ENCODE measurements around the gene PNPLA6.

- TF ChIP-seq EZH2 (IDR thresholded peaks at IDR 0.05; ENCODE audit: low read depth, unreplicated experiment) (no peak), CTCF (conservative IDR thresholded peaks at IDR 0.05; ENCODE audit: low read depth in 2 of 2) (no peak), POLR2AphosphoS5 (IDR thresholded peaks at IDR 0.05; ENCODE audit: low read depth) (peak; percentile 41; the same call in 1 of the 2 replicates), EZH2phosphoT487 (IDR thresholded peaks at IDR 0.05; ENCODE audit: unreplicated experiment) (no peak), REST (IDR thresholded peaks at IDR 0.05; ENCODE audit: unreplicated experiment) (no peak), ZNF331 (CRISPR knock-in tag; IDR thresholded peaks at IDR 0.05; ENCODE audit: low read depth) (no peak), CREB1 (CRISPR knock-in tag; IDR thresholded peaks at IDR 0.05; ENCODE audit: low read depth) (no peak), JUNB (IDR thresholded peaks at IDR 0.05; ENCODE audit: unreplicated experiment) (no peak), ZNF114 (CRISPR knock-in tag; IDR thresholded peaks at IDR 0.05) (no peak), STAT1 (IDR thresholded peaks at IDR 0.05; ENCODE audit: unreplicated experiment) (no peak)
- TF ChIP-seq, protein P1, sequence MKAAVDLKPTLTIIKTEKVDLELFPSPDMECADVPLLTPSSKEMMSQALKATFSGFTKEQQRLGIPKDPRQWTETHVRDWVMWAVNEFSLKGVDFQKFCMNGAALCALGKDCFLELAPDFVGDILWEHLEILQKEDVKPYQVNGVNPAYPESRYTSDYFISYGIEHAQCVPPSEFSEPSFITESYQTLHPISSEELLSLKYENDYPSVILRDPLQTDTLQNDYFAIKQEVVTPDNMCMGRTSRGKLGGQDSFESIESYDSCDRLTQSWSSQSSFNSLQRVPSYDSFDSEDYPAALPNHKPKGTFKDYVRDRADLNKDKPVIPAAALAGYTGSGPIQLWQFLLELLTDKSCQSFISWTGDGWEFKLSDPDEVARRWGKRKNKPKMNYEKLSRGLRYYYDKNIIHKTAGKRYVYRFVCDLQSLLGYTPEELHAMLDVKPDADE (IDR thresholded peaks at IDR 0.05): no peak
These were observed 27.6 kb upstream of the PNPLA6 start for GRCh38 chr19:7507884-7508283.
